GM21360 (cell line): ENCODE results near the gene CMSS1.

ENCODE experiments used
- ATAC-seq: cut with Tn5 transposase; IDR thresholded peaks from one replicate; pipeline ENCODE4 v1.9.1; 2021; ENCODE audit warnings: mild to moderate bottlenecking, moderate library complexity; ENCODE audit not compliant: unreplicated experiment

CMSS1 gene

GRCh38 chr3:99954914-99955644, 137.4 kb downstream of the CMSS1 start:
- ATAC-seq, result no peak

- no peak for ATAC-seq
These were observed 138.3 kb downstream of the CMSS1 start for GRCh38 chr3:99955773-99956562.

GRCh38 chr3:99957151-99957796, 139.6 kb downstream of the CMSS1 start:
- no peak for ATAC-seq

- ATAC-seq, result no peak
These were observed 140.7 kb downstream of the CMSS1 start for GRCh38 chr3:99958222-99958912.

GRCh38 chr3:99960123-99960878, 142.6 kb downstream of the CMSS1 start:
- ATAC-seq, result no peak

GRCh38 chr3:99960941-99961340, 143.3 kb downstream of the CMSS1 start:
- ATAC-seq, result no peak

GRCh38 chr3:99961756-99962515, 144.3 kb downstream of the CMSS1 start:
- ATAC-seq, result no peak

GRCh38 chr3:99962703-99963102, 145.0 kb downstream of the CMSS1 start:
- no peak for ATAC-seq

GRCh38 chr3:99965077-99965476, 147.4 kb downstream of the CMSS1 start:
- no peak for ATAC-seq

GRCh38 chr3:99965681-99966408, 148.2 kb downstream of the CMSS1 start:
- no peak for ATAC-seq

GRCh38 chr3:99966662-99967416, 149.2 kb downstream of the CMSS1 start:
- no peak for ATAC-seq

- no peak for ATAC-seq
These were observed 150.1 kb downstream of the CMSS1 start for GRCh38 chr3:99967796-99968195.

- no peak for ATAC-seq
These were observed 151.5 kb downstream of the CMSS1 start for GRCh38 chr3:99969136-99969535.

- peak; percentile 93 for ATAC-seq
These were observed 152.5 kb downstream of the CMSS1 start for GRCh38 chr3:99970198-99970597.

GRCh38 chr3:99971761-99972160, 154.1 kb downstream of the CMSS1 start:
- ATAC-seq, result no peak

GRCh38 chr3:99972380-99973104, 154.9 kb downstream of the CMSS1 start:
- ATAC-seq, result no peak

- no peak for ATAC-seq
These were observed 157.3 kb downstream of the CMSS1 start for GRCh38 chr3:99974989-99975388.

GRCh38 chr3:99976584-99976983, 158.9 kb downstream of the CMSS1 start:
- ATAC-seq, result no peak
